GM19193 (cell line): ENCODE measurements around the gene ADAMTS14.

ENCODE experiments used
- POLR2A ChIP-seq: IDR thresholded peaks from 4 replicates; pipeline ENCODE4 v1.6.1; 2011; ENCODE audit not compliant: insufficient read depth, insufficient read length; ENCODE audit errors: extremely low read depth

ADAMTS14 gene

DNA sequence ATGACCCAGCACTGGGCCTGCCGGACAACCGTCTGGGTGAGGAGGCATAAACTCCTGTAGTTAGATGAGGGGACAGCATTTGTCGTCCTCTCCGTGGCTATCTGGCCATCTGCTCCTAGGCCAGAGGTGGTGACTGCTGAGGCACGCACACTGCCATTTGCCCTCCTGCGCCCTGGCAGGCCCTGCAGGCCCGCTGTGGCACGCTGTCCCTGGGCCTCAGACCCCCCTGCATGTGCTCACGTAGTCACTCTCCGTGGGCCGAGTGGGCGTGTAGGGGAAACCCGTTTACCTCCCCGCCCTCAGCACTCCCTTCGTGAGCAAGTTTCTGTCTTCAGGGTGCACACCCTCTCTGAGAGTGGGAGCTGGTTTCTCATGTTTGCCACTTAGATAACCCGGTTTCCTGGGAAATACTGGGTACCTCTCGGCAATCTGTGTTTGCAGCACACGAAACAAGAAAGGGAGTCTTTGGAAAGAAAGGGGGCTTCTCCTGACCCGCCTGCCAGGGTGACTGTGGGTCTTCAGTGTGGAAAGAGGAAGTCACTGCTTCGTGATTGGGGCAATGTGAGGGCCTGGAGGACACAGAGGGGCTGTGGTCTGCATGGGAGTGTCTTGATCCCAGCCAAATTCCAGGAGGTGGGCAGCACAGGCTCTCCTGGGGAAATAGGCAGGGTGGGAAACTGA, 10.8 kb downstream of the ADAMTS14 start:
- no peak for TF ChIP-seq POLR2A

DNA sequence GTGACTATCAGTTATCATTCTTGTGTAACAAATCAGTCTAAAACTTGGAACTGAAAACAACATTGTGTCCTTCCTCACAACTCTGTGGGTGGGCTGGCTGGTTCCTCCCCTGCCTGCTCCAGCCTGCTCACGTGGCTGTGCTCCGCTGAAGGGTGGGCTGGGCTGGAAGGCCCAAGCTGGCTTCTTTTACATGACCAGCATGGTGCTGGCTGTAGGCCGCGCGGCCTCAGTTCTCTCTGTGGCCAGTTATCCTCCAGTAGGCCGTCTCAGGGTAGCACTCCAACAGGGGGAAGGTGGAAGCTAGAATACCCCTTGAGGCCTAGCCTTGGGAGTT, 11.3 kb downstream of the ADAMTS14 start:
- no peak for TF ChIP-seq POLR2A

DNA sequence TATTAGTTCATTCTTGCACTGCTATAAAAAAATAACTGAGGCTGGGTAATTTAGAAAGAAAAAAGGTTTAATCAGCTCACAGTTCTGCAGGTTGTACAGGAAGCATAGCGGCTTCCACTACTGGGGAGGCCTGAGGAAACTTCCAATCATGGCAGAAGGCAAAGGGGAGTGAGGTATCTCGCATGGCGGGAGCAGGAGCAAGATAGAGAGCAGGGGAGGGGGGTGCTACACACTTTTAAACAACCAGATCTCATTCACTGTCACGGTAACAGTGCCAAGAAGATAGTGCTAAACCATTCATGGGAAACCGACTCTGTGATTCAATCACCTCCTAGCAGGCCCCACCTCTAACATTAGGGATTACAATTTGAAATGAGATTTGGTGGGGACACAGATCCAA, 11.6 kb downstream of the ADAMTS14 start:
- TF ChIP-seq POLR2A: no peak

DNA sequence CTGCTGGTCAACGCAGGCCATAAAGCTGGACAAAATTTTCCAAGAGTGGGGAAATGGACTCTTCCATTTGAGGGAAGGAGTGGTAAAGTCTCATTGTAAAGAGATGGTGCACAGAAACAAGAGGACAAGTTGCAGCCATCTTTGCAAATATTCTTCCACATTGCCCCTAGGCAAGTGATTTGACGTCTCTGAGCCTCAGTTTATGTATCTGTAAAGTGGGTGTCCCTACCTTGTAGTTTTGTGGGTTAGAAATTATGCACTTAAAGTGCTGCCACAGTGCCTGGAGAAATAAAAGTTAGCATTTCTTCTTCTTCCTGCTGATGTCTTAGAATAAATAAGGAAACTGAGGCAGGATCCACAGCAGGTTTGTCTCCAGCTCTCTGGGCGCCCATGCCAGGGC, 12.1 kb downstream of the ADAMTS14 start:
- no peak for TF ChIP-seq POLR2A

DNA sequence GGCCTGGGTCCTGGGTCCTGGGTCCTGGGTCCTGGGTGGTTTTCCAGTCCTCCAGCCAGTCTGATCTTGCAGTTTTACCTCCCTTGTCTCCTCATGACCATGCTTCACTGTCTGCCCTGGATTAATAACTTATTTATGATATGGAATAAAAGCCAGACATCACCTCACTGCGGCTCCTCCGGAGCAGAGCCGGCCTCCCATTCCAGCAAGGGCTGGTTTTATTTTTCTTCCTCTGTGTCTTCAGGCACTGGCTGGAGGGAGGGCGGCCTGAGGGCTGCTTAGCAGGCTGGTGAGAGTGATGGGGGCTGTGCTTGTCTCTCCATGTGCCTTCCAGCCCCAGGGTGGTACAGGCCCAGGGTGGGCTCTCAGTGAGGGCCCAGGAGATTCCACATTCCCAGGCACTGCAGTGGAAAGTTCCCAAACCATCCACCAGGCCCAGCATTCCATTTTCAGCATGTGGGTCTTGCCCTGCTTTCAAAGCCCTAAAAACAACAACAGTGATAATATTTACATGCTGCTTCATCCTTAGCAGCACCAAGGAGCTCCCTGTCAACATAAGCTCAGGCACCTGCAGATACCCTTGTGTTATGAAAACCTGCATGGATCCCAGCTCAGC, 12.6 kb downstream of the ADAMTS14 start:
- TF ChIP-seq POLR2A: no peak

DNA sequence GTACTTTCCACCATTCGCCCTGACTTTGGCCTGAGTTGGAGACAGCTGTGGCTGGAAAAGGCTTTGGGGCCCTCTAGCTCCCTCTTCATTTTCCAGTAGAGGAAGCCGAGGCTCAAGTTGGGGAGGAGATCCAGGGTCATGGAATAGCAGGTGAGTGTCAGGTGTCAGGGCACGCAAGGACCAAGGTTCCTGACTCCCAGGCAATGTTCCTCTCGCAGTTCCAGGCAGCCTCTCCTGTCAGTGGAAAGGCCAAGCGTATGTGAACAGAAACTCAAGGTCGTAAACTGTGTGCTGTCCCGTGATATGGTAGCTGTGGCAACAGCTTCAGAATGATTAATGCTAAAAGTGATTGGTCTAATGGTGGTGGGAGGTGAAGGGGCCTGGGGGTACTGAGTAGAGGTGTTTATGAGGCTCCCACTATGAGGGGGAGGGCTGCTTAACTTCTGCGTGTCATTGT, 13.2 kb downstream of the ADAMTS14 start:
- no peak for TF ChIP-seq POLR2A

DNA sequence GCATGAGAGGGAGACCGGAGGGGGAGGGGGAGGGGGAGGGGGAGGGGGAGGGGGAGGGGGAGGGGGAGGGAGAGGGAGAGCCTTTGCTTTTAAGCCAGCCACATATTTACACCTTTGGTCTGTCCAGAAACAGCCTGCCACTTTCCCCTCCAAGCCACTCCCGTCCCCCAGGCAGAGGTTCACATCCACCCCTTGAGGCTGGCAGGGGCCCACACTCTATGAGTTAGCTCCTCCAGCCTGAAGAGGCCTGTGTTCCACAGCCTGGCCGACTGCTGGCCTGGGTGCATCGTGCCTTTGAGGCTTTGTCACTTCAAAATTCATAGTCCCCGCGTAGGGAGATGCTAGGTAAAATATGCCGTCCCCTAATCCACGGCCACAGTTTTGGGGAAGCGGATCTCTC, 16.5 kb downstream of the ADAMTS14 start:
- TF ChIP-seq POLR2A: no peak

DNA sequence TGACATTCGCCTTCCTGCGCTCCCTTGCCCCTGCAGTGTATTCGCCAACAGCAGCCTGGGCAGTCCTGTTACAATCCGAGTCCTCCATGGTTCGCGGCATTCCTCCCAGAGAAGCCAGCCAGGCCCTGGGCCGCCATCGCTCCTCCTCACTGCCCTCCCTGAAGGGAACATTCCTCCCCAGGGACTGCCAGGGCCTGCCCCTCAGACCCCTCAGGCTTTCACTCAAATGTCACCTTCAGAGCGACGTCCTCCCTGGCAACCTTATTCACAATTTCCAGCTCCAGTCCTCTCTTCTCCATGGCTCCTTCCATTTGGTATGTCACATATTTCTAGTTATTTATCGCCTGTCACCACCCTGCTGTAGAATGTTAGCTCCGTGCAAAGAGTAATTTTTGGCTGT, 17.4 kb downstream of the ADAMTS14 start:
- TF ChIP-seq POLR2A: no peak

DNA sequence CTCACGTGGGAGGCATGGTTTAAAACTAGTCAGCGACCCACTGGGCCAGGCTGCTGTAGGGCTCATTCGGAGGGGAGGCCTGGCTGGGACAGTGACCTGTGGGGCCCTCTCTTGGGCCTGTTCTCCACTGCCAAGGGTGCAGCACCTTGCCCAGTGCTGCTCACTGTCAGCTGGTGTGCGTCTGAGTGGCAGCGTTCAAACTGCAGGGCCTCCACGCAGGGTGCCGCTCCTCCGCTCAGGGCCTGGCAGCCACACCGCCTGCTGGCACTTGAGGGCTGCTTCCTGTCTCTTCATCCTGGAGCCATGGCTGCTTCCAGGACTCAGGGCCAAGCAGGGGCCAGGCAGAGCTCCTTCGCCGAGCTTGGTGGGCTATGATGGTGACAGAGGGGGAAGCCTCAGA, 18.3 kb downstream of the ADAMTS14 start:
- no peak for TF ChIP-seq POLR2A

DNA sequence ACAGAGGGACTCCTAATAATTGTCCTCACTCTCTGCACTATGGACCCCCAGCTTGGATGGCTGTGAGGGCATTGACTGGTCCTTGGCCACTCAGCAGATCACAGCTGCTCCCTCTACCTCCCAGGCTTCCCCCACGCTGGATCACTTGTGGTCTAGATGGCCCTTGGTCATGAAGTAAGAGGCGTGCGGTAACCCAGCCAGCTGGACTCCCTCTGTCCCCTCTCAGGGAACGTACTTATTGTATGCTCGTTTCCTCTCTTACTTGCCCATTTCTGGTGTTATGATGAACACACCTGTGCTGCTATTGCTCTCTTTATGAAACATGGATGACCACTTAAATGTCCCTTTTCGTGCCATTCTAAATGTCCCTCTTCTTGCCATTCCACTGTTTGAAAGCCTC, 19.3 kb downstream of the ADAMTS14 start:
- no peak for TF ChIP-seq POLR2A

DNA sequence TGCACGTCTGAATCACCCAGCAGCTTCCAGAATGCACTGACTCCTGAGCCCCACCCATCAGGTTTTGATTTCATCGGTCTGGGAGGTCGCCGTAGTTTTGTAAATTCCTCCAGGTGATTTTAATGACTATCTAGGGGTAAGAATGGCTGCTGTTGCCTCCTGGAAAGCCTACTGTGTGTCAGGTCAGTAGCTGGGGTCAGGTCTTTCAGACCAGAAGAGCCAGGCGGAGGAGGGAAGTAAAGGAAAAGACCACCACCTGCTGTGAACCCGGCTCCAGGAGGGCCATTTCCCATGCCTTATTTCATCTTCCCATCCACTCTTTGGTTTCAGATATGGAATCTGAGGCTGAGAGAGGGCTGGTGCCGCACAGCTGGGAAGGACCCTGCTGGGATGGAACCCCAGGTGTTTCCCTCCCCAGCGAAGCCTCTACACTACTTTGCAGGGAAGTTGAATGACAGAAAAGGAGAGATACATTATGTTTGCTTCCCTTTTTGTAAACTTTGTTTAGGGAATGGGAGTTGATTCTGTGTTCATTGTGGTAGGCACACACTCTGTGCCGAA, 19.8 kb downstream of the ADAMTS14 start:
- TF ChIP-seq POLR2A: no peak

DNA sequence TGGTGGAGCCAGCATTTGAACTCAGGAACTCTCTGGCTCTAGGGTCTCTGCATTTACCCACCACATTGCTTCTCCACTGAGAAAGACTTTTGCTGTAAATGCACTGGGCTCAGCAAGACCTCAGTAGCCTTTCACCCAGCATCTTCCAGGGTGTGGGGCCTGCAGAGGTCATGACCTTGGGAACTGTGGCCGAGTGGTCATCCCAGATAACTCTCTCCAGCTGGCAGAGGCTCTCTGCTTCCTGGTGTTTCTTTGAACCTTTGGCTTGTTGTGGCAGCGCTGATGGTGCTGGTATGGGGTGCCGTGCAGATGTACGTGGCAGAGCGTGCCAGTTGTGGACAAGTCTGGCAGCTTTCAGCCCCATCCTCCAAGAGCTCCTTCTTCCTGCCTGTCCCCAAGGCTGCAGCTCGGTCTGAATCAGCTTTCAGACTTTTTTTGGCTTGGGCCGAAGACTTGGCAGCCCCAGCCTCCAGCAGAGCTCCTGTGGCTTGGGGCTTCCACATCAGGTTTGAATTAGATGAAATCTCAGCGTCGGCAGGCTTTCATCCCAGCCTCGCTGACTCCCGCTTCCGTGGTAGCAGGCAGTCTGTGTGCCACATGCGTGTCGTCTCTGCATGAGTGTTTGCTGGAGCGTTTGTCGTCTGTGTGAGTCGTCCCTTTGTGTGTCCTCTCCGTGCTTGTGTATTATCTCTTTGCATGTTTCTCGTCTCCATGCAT, 21.5 kb downstream of the ADAMTS14 start:
- TF ChIP-seq POLR2A: no peak

DNA sequence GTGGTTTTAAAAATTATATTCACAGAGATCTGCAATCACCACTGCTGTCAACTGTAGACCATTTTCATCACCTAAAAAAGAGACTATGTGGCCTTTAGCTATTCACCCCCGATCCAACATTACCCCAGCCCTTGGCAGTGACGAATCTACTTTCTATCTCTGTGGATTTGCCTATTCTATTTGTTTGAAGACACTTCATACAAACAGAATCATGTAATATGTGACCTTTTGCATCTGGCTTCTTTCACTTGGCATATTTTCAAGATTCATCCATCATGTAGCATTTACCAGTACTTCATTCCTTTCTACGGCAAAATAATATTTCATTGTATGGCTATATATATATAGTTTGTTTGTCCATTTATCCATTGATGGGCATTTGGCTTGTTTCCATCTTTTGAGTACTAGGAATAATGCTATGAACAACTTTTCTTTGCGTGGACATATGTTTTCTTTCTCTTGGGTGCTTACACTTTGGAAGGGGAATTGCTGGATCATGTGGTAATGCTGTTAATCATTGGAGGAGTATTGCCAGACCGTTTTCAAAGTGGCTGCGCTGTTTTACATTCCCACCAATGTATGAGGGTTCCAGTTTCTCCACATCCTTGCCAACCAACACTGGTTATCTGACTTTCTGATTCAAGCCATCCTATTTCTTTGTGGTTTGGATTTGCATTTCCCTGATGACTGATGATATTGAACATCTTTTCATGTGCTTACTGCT, 22.3 kb downstream of the ADAMTS14 start:
- no peak for TF ChIP-seq POLR2A

DNA sequence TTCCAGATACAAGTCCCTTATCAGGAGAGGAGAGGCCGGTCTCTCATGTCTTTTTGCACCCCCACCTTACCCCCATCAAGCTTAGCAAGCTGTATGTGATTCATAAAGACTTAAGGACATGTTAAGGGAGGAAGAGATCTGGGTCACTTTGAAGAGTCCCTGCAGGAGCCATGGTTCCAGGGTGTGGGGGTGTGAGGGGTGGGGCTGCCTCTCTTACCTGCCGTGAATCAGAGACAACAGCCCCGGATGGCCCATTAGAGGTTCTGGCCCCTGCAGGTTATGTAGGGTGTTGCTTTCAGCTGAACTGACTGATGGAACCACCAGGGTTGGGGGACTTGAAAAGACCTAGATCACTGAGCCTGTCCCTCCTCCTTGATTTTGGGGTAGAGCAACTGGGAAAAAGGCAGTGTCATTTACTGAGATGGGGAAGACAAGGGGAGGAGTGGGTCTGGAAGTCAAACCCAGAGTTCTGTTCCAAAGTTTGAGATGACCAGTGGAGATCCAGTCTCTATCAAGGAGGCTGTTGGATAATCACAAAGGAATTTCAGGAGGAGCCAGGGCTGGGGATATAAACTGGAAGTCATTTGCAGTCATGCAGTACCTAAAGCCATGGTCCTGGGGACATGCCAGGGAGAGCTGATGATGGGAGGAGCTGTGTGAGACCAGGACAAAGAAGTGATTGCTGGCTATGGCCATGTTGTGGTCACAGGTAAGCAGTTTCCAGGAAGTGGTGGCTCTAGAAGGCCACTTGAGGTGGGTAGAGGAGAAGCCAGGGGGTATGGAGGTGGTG, 23.1 kb downstream of the ADAMTS14 start:
- no peak for TF ChIP-seq POLR2A
